ENCODE measurements around the gene GPR65.
A peak's percentile ranks its signal among the peaks of the same experiment; 100 is the strongest.

Gene GPR65, protein sequence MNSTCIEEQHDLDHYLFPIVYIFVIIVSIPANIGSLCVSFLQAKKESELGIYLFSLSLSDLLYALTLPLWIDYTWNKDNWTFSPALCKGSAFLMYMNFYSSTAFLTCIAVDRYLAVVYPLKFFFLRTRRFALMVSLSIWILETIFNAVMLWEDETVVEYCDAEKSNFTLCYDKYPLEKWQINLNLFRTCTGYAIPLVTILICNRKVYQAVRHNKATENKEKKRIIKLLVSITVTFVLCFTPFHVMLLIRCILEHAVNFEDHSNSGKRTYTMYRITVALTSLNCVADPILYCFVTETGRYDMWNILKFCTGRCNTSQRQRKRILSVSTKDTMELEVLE

DNA sequence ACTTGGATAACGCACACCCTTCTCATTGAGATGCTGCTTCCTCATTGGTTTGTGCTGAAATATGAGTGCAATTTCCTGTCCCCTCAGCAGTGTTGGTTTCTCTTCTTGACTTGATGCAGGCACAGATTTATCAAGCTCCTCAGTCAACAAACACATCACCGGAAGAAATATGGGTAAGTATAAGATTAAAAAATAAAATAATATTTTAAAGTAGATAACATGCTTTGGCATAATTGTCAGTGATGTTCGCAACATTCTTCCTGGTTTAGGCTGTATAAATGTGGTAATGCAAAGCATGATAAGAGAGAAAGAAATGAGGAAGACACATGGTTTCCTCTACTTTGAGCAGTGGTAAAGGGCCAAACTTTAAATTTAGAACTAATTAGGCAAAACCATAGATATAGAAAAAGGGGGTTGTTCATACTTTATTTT is at the start of gene GPR65:
Gene GPR65, plus strand, starts transcription at position 86 of the 432 bp plus-strand sequence. CDS start 5,713 bp downstream, outside the sequence.
- peak; percentile 20 for DNase-seq

GRCh38 chr14:87955501-87955900 is 49.4 kb upstream of the GPR65 start:
- DNase-seq = no peak

- no peak for DNase-seq
Observed at GRCh38 chr14:87960013-87960787, 44.7 kb upstream of the GPR65 start.

- no peak for DNase-seq
Observed at GRCh38 chr14:87961246-87961645, 43.7 kb upstream of the GPR65 start.

GRCh38 chr14:87966816-87967215 is 38.1 kb upstream of the GPR65 start:
- DNase-seq = peak; percentile 31

- no peak for DNase-seq
Observed at GRCh38 chr14:87967496-87967895, 37.4 kb upstream of the GPR65 start.

DNA sequence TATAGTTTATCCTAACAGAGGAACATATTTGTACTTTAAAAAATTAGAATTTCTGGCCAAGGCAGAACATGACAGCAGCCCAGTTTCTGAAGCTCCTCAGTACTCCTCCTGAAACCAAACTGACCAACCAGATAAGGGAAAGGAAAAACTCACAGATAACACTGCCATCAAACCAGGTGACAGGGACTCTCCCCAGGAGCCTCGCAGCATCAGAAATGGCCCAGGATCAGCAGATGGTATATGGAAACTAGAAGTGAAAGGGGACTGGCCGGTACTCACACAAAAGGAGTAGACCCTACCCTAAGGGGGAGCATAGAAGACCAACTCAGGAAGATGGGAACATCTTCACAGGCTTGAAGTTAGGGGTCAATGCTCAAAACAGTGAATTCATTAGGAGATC is 33.9 kb upstream of the GPR65 start:
- DNase-seq = no peak

DNA sequence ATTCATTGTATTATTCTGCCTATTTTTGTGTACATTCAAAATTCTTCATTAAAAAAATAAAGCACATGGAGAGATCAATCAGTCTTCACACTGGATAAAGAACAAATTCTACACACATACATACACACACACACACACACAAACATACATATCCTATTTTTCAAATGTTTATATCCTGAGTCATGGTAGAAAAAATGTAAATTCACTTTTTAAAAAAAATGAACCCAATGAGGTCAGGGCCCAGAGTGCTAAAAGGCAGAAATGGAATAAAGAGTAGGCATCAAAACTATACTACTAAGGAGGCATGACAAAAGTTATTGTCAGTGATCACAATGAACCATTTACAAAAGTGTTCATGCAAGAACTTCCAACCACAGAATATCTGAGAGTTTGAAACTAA is 29.3 kb upstream of the GPR65 start:
- peak; percentile 12 for DNase-seq

DNA sequence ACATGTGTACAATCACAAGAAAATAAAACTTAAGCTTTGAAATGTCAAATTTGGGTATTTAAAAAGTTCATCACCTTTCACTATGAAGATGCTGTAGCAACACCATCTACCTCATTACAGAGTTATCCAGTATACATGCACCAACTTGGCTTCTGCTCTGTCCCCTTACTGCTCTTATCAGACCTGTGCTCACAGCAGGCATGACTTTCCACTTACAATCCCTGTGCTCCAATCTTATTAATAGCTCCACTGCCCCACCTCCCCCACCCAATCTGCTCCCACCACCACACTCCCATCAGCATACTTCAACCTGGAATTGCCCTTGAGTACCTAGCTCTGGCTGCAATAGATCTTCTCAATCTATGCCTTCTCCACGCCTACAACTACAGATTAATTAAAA is 25.2 kb upstream of the GPR65 start:
- DNase-seq = no peak

DNA sequence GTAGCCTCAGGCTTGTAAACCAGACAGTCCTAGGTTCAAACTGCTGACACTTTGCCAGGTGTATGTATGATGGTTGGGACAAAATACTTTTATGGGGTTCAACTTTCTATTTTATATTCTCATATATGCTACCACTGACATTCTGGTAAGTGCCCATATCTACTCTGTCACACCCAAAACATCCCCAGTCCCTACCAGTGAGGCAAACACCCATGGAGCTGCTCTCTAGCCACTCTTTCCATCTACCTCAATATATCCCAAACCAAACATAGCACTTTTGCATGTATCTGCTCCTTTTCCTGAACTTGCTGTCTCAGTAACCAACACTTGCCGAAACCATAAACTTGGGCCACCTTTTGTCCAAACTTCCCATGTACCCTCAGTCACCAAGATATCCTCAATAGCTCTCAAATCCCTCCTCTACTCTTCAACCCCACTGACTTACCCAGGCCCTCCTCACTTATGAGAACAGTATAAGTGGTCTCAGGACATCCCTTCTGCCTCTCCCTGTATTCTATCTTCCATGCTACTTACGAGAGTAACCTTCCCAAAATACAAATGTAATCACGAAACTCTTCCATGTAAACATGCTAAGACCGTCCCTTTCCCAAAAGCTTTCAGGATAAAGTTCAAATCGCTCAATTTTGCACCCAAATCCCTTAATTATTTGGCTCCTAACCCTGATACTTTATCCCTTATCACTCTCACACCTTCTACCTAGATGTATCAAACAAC is 15.5 kb upstream of the GPR65 start:
- no peak for DNase-seq

- no peak for DNase-seq
Observed at GRCh38 chr14:87989956-87990299, 15.0 kb upstream of the GPR65 start.

- DNase-seq = no peak
Observed at GRCh38 chr14:87990682-87991081, 14.3 kb upstream of the GPR65 start.

DNA sequence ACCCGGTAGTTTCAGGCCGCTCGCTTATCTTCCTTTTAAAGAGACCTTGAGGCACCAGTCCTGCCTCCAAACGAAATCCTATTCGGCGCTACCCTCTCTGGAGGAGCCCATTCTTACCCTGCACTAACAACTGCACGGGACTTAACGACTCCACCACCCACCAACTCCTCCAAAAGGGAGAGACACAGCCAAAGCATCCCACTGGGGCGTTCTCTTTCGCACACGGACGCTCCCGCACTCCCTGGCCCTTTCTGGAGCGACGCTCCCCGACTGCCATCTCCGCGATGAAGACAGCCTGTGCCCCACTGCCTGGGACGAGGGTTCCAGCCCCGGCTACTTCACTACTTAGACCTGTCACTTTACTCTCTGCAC is 12.6 kb upstream of the GPR65 start:
- no peak for DNase-seq

DNA sequence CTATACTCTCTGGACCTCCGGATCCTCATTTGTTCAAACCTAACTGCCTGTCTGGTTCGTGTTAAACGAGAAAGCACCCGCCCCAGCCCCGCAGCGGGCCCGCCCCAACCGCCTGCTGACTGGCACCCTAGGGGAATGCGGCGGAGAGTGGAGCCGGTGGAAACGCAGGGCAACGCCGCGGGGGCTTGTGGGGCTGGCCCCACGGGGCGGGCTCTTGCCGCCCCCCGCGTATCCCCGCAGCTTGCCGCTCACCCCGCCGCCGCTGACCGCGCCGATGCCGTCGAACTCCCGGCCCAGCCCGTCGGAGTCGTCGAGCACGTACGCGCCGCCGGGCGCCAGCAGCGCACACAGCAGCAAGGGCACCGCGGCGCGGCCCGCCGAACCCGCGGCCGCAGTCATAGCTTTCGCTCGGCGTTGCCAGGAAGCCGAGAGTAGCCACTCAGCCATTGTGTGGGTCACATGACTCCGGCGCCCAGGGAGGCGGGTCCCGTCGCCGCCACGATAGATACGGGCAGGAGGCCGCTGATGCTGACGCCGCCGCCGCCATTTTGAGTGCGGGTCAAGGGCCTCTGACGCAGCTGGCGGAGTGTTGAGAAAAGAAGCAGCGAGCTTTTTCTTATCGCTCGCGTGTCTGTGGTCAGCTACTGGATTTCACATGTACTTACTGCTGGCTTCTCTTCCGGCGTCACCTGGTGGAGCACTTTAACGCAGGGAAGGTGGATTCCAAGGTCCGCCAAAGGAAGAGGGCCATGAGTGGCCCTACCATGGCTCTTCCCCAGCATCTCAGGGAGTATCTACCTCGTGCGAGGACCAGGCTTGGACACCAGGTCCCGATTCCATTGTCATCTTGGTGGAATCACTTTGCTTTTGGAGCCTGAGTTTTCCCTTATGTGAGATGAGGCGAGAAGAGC is 12.0 kb upstream of the GPR65 start, which contains the start of gene GALC:
Gene GALC, minus strand, starts transcription at position 465 of the 911 bp plus-strand sequence. Its CDS starts 18 bp downstream, at position 447.
- DNase-seq = peak; percentile 91

DNA sequence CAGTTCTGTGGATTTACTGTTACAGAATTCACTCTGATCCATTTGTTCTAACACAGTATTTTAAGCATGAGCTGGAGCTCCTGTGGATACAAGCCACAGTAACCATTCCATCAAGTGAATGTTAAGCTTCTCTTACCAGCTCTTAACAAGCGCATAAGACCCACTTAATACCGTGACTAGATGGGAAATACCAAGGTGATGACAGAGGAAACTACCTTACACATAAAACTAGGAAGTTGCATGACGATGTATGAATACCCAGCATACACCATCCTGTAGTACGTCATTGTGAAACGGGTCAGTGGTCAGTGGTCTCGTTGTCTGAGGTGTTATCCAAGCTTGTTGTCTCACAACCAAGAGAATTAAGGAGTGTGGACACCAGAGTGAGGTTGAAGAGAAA is 10.0 kb upstream of the GPR65 start:
- DNase-seq = no peak

GRCh38 chr14:87995500-87996290 is 9.2 kb upstream of the GPR65 start:
- DNase-seq = peak; percentile 36

DNA sequence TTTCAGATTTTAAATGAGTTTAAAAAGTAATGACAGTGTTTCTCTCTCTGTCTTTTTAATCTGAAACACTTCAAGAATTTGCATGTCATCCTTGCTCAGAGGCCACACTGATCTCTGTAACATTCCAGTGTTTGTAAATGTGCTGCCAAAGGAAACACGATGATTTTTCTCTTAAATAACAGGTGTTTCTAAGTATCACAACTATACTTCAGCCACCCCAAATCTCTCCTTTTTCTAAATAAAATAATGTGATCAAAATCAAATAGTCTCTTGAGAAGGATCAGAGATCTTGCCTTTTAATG is 8.7 kb upstream of the GPR65 start:
- peak; percentile 22 for DNase-seq

GRCh38 chr14:87998482-87998881 is 6.5 kb upstream of the GPR65 start:
- DNase-seq = no peak

- DNase-seq = no peak
Observed at GRCh38 chr14:87999277-87999676, 5.7 kb upstream of the GPR65 start.

GRCh38 chr14:88002421-88003075 is 2.4 kb upstream of the GPR65 start:
- no peak for DNase-seq

DNA sequence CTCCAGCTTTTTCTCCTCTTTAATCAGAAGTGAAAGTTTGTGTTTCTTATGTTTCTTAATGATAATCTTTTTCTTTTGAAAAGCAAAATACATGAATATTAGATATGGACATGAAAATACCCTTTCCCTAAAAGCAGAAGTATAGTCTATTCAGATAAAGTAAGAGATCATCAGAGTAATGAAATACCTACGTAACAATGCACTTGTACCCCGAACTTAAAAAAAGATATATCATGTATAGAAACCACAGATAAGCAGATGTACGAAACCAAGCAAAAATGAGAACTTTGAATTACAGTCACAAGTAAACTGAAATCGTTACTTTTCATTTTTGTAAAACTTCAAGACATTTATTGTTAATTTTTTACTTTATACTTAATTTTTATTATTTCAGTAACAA is 1.5 kb upstream of the GPR65 start:
- DNase-seq = no peak
